Measurements from ENCODE around the gene MORF4L2. TPM values are rescaled to one million over a fixed set of nuclear protein-coding genes. Genes with fewer than 3 reads are reported as not detected.

Gene MORF4L2, protein sequence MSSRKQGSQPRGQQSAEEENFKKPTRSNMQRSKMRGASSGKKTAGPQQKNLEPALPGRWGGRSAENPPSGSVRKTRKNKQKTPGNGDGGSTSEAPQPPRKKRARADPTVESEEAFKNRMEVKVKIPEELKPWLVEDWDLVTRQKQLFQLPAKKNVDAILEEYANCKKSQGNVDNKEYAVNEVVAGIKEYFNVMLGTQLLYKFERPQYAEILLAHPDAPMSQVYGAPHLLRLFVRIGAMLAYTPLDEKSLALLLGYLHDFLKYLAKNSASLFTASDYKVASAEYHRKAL
- total RNA-seq: 231 TPM

DNA sequence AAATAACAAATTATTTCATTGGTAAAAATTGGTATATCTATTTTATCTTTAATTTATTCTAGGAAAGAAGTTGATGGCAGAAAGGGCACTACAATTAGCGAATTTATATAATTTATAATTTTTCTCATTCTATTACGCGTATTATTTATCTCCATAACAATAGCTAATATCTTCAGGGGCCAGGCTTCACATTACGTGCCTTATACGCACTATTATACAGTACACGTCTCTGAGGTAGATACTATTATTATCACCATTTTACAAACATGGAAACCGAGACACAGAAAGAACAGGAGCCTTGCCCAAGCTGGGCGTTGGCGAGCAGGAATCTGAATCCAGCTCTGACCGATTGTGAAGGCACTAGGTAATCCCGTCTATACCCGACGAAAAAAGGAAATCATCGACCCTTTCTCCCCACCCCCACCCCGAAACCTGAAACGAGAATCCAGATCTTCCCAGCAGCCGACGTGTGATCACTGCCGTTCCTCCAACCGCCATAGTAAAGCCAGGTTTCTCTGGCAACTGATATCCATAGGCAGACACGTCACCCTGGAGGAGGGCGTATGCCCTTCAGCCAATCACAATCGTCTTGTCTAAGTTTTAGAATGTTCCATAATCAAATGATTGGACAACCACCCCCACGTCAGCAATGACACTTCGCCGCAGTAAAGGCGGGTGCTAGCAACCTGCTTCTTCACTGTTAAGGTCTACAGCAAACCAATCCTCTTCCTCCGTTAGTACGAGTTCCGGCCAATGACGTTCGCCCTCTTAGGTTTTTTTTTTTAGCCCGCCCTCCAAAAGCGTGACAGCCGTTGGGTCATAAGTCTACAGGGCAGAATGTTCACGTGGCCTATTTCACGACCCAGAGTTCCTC is at the start of gene MORF4L2:
Gene MORF4L2 (minus strand): TSS at position 501 of the 874 bp plus-strand sequence. CDS start 9,672 bp downstream, outside the sequence.
- DNase-seq: peak; percentile 98

DNA sequence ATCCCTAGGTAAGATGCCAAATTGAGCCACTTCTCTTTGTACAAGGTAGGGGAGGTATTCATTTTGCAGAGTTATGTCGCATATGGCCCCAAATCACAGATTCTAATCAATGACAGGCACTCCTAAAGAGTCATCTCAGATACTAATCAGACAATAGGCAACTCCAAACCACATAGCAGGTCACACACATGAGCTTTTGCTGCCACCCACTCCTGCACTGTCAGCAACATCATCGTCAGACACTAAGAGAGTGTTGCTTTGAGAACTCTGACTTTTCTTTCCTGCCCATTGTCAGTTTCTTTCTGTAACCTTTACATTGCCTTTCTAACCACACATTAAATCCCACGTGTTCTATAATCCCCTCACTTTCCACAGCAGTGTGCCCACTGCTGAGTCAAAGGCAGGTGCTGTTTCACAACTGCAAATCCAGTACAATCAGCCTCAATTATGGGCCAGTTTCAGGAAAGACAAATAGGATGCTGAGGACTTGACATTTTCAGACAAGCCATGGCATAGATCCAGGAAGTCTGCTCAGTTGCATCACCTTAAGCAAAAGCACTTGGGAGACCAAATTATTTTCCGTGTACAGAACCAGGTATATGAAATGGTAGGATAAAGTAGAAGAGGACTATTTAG is 47.7 kb upstream of the MORF4L2 start:
- DNase-seq: no peak

DNA sequence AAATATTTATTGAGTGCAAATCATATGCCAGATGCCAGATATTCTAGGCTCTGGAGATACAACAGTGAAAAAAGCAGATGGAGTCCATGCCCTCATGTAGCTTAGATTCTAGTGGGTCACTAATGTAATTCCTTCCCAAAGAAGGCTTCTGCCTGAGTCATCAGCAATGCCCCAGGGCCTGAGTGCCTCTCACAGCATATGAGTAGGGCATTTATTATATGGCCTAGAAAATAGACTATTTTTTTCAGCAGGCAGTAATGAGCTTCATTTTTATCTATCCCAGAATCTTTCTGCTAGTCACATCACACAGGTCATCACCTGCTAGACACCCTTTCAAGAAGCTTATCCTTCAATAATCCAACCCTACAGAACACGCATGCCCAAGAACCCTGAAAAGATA is 46.5 kb upstream of the MORF4L2 start:
- DNase-seq: no peak

DNA sequence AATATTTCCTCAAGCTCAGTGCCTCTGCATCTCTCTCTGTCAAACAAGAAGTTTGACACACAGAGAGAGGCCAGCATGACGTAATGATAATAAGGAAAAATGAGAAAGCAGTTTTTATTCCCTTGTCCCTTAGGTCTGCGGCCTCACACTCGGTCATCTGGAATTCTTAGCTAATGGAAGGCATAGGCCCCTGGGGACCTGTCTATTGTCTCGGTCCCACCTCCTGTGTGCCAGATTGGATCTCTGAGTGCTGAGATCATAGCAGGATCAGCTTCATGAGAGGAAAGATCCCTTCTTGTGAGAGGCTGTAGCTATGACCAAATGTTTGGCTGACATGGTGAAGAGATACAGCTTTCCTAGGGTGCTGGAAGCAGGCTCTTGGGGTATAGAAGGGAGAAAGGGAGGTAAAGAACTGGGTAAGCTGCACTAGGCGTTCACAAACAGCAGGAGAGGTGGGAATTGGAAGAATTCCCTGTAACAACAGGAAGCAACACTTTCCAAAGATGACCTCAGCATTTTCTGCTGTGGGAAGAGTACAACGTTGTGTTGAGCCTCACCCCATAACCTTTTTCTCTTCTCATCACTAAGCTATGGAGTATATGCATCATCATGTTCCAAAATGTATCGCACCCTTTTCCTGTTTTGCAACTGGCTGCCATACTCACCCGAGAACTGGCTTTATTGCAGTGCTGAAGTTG is 44.4 kb upstream of the MORF4L2 start:
- peak; percentile 86 for DNase-seq

DNA sequence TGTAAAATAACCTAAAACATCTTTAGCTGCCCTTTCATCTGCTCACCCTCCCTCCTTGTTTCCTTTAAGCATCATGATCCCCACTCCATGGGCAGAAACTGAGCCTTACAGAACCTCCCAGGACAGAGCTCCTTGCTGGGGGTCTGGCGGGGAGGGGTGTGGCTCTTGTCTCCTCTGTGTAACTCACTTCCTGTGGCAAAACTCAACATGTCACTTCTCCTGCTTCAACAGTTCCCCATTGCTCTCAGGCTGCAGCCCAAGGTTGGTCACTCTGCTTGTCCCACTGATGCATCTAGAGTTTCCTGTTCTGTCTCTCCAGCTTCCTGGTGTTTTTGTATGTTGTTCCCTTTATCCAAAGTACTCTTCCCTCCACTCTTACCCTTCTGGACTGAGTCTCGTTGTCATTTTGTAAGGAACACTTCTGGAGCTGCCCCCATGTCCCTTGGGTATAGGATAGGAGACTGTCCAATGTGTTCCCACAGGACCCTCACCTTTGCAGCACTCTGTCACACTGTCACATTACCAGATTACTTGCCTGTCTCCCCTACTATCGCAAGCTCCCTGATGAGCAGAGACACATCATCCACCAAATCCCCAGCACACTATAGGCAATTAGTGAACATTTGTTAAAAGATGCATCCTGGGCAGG is 43.8 kb upstream of the MORF4L2 start:
- no peak for DNase-seq

DNA sequence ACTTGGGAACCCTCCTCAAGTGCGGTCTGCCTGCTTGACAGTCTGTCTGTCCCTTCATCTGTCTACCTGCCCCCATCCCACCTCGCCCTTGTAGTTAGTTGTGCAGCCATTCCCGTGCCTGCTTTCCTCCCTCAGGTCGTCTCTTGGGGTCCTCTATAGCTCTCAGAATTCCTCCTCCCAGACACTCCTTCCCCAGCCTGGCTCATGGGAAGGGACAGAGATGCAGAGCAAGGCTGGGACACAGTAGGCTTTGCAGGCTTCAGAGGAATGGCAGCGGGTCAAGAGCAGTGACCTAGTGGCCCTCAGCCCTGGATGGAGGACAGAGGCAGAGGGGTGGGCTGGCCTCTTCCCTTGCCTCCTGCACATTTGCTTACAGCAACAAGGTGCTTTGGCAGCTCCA is 42.5 kb upstream of the MORF4L2 start:
- no peak for DNase-seq

DNA sequence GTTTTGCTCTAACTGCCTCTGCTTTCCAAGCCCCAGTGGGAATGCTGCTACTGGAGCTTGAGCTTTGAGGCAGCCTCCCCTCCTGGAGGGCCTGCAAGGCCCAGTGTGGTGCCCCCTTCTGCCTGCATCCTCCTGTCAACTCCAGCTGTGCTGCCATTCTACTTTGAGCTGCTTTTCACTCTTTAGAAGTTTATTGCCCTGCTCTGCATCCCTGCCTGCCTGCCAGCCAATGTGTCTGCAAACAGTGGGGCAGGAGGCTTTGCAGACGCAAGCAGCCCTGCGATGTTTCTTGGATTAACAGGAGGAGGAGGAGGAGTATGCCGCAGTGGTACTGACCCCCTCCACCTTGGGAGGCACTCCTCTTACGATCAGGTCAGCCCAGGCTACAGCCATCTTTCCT is 40.6 kb upstream of the MORF4L2 start:
- DNase-seq: no peak

DNA sequence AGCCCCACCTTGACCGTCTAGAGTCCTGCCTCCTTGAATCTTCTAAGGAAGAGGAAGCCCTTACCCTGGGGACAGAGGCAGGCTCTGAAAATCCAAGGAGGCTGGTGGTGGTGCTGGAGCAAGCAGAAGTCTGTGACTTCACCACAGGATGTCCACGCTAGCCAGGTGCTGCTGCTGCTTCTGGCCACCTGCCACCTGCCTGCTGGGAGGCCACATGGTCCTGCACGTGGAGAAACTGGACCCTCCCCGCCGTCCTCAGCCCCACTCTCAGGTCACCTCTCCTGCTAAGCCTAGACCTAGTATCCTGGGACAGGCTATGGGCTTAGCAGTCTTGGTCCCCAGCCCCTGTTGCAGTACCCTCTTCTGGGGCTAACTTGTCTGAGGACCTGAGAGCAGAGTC is 40.0 kb upstream of the MORF4L2 start:
- no peak for DNase-seq

DNA sequence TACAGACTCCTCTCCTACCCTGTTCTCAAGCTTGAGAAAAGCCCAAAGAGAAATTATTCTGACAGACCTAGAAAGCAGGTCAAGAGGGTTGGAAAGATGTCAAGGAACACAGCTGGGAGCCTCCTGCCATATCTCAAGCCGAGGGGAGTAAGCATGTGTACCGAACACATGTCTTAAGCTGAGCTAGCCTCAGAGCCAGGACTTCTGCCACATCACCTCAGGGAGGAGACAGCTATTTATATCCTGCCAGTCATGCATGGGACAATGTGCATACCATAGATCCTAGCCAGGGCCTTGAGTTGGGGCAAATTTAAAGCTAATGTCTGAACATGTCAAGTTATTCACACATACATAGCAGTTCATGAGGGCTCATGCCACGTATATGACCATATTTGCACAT is 36.0 kb upstream of the MORF4L2 start:
- DNase-seq: no peak

DNA sequence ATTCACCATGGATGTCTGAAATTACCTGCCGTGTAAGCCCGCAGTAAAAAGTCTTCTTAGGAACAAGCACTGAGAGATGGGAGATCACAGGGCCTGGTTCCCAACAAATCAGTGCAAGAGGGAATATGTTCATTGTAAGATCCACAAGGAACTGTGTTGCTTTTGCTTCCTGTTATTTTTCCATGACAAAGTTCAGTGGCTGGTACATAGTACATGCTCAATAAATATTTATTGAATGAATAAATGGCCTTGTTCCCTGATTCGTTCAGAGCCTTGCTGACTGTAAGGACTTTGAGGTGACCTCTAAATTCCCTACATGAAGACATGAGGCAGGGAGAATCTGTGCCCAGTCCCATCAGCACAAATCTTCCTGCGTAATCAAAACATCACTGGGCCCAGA is 31.6 kb upstream of the MORF4L2 start:
- no peak for DNase-seq

DNA sequence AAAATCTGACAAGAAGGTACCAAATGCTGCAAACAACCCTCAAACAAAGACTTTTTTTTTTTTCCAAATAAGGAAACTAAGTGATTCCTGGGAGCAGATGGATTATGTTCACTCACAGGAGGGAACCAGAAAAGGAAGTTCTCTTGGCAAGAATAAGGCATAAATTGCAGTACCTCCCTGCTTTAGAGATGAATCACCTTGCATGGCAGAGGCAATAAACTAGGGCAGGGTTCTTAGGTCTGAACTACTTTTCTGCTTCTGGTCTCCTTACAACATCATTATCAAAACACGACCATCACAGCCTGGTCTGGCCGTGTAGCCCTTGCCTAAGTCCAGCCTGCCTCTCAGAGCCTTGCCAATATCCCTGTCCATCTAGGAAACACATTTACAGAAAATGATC is 30.5 kb upstream of the MORF4L2 start:
- DNase-seq: no peak

DNA sequence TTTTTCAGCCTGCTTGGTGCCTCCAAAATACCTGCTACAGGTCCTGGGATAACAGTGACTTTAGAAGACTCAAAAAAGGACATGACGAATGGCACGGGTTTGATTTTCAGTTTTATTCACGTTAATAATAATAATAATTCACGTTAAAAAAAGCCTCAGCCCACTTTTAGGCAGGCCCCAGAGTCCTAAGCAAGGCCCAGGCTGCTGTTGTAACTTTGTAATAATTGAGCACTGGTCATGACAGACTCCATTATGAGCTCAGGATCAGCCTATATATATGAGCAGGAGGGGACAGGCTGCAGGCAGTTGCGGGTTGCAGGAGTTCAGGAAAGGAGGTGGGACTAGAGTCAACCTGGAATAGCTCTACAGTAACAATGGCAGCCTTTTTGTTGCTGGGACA is 24.1 kb upstream of the MORF4L2 start, which contains the start of gene TMEM31:
Gene TMEM31 (plus strand): TSS at position 301 of the 400 bp plus-strand sequence. CDS start 1,350 bp downstream, outside the sequence.
- no peak for DNase-seq

DNA sequence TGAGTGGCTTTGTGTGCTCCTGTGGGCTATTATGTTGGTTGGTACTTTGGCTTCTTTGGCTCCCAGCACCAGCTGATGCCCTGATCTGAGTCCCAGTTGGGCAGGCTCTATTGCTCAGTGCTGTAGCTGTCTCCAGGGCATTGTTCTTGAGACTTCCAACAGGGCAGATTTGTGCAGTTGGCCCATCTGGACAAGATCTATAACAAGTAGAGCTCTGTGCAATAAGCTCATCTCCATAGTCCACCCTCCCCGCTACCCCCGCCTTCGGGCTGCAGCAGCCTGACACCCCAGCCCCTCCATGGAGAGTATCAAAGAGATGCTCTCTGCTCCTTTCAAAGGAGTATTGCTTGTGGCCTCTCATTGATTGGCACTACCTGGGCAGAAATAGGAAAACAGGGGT is 18.4 kb upstream of the MORF4L2 start:
- DNase-seq: no peak

DNA sequence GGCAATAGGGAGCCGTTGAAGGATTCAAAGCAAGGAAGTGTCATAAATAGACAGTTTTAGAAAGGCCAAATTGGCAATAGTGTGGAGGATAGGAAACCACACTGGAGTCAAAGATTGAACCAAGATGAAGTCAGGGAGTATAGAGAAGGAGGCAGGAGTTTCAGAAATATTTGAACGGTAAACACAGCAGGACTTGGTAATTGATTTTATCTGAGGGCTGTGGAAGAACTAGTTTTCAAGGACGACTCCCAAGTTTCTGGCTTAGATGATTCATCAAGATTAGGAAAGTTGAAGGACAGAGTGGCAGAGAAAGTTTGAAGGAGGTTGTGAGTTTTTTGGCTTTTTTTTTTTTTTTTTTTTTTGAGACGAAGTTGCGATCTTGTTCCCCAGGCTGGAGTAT is 12.7 kb upstream of the MORF4L2 start:
- DNase-seq: no peak

DNA sequence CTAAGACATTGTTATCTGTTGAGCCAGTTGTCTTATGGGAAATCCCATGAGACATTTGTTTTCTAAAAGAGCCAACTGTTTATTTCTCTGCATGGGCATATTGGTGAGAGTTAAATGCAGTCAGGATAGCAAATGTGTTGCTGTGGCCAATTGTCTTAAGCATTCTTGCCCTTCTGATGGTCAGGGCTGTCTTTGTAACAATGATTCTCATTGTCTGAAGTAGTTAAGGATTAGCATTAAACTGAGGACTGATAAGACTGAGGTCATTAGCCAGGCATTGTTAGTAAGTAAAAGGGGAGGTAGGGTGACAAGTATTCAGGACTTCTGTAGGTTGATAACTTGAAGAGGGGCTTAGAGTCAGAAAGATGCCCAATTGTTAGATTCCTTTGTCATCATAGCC is 11.2 kb upstream of the MORF4L2 start:
- no peak for DNase-seq

DNA sequence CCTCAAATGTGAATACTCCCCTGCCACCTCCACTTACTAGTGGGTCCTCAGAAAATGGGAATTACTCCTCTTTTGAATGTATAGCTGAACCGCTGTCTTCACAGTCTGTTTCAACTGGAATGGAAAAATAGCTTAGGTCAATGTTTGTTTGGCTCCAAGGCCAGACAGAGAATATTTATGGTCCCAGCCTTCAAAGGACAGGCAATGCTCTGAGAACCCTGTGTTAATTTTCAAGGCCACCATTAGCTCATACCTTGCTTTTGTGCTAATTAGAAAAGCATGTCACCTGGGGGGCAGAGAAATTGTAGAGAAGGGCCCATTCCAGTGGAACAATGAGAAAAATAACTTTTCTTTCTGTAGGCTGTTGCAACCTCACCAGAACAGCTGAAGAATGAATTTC is 4.6 kb upstream of the MORF4L2 start:
- DNase-seq: no peak

DNA sequence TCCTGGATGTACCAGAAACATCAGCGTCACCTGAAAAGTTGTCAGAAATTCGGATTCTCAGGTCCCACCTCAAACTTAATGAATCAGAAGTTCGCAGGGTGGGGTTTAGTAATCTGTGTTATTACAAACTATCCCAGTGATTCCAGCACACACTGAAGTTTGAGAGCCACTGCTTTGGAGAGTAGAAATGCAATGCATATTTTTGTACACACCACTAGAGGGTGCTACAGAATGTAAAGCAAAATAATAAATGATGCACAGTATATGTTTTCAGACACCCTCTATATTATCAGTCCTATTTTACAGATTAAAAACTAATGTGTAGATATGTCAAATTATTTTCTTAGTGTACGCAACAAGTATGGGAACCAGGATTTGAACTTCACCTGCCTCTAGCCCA is 2.4 kb upstream of the MORF4L2 start:
- peak; percentile 12 for DNase-seq

DNA sequence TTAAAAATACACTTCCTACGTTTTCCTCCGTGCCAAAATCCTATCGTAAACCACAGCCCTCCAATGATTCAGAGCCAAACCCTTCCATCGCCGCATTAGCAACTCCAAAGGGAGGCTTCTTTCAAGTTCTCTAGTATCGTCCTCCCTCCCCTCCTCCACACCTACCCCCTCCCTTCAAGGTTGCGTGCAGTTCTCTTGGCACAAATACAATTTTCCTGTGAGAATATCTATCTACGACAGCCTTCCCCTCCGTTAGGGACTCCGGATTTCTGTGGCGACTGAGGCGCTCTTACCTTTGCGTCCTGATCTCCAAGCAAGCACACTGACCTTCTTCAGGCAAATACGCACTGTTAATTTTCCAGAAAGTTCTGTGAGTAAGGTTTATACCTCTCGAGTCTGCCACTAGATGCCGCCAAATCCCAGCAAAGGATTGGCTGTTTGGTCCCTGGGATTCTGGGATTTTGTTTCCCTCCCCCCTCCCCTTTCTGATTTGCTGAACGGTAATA is 1.2 kb upstream of the MORF4L2 start:
- DNase-seq: peak; percentile 78

DNA sequence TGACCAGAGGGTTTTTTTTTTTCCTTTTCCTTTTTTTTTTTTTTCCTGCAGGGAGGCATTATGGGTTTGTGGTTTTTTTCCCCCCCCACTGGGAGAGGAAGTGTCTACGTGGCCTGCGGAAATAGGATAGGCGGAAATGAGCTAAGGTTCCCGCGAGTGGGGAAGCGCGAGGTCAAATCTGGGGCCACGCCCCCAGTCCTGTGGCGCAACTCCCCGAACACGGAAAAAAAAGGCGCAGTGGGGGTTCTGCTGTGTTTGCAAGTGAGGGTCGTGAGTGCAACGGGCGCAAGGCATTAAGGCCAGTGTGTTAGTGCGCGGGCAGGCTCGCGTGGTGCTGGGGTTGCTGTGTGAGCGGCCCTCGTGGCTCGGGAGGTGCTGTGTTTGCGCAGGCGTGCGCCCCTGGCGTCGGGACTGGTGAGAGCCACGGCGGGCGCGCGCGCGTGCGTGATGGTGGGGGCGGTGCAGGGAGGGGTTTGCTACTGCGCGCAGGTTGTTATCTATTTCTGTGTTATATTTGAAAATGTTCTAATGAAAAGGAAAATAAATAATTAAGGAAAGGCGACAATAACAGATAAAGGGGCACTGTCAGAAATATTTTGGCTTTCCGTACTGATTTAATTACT is 685 bp upstream of the MORF4L2 start:
- DNase-seq: peak; percentile 88

DNA sequence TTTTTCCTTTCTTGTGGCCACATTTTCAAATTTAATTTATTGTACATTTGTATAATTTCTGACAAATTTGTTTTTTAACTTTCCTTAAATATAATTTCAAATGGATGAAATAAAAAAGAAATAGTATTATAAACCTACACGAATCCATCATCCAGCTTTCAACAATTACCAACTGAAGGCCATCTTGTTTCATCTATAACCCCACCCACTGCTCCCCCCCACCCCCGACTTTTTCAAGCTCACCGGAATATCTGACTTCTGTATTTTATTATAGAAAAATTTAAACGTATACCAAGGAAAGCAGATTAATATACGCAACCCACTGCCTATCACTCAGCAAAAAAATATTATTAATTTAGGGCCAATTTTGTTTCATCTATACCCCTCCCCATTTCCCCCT is 1.1 kb downstream of the MORF4L2 start:
- DNase-seq: no peak

DNA sequence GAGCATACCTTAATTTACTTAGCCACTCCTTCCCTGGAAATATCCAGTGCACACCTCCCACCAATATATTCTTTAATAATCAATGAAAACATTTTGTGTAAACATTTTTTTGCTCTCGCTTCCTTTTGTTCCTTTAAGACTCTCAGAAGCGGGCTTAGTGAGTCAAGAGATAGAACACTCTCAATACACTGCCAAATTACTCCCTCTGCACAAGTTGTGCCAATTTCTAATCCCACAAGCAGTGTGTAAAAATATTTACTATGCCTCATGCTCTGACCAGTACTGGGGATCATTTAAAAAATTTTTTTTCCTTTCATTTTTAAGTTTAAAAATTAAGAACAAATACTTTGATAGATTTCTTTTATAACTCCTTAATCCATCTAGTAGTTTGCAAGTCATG is 5.1 kb downstream of the MORF4L2 start:
- no peak for DNase-seq
